ENCODE data around the gene KAZN.

DNA sequence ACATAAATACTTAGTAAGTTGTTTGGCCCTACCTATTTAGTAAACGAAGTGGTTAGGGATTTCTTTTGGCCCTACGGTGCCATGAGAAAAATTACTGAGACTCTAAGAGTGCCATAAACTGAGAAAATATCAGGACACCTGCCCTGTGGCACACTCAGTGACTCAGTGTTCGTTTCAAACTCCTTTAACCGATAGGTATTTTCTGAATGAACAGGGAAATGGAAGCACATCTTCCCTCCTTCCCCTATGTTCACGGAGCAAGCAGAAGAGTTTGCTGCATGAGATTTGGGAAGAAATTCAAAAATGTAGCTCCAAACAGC, 134.2 kb downstream of the KAZN start:
- TF ChIP-seq, protein P1, sequence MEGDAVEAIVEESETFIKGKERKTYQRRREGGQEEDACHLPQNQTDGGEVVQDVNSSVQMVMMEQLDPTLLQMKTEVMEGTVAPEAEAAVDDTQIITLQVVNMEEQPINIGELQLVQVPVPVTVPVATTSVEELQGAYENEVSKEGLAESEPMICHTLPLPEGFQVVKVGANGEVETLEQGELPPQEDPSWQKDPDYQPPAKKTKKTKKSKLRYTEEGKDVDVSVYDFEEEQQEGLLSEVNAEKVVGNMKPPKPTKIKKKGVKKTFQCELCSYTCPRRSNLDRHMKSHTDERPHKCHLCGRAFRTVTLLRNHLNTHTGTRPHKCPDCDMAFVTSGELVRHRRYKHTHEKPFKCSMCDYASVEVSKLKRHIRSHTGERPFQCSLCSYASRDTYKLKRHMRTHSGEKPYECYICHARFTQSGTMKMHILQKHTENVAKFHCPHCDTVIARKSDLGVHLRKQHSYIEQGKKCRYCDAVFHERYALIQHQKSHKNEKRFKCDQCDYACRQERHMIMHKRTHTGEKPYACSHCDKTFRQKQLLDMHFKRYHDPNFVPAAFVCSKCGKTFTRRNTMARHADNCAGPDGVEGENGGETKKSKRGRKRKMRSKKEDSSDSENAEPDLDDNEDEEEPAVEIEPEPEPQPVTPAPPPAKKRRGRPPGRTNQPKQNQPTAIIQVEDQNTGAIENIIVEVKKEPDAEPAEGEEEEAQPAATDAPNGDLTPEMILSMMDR (IDR thresholded peaks at IDR 0.05; ENCODE audit: poor library complexity) = no peak
- TF ChIP-seq EZH2 (IDR thresholded peaks at IDR 0.05; ENCODE audit: borderline replicate concordance) = no peak
- TF ChIP-seq EZH2phosphoT487 (IDR thresholded peaks at IDR 0.05; ENCODE audit: low read depth, severe bottlenecking, unreplicated experiment) = no peak
